GM19025 (cell line): ENCODE results near the gene SH3TC2.

Source experiments
- ATAC-seq: cut with Tn5 transposase; IDR thresholded peaks from one replicate; pipeline ENCODE4 v1.9.1; 2021; ENCODE audit warnings: mild to moderate bottlenecking, low read depth, moderate library complexity; ENCODE audit not compliant: unreplicated experiment

Gene SH3TC2

DNA sequence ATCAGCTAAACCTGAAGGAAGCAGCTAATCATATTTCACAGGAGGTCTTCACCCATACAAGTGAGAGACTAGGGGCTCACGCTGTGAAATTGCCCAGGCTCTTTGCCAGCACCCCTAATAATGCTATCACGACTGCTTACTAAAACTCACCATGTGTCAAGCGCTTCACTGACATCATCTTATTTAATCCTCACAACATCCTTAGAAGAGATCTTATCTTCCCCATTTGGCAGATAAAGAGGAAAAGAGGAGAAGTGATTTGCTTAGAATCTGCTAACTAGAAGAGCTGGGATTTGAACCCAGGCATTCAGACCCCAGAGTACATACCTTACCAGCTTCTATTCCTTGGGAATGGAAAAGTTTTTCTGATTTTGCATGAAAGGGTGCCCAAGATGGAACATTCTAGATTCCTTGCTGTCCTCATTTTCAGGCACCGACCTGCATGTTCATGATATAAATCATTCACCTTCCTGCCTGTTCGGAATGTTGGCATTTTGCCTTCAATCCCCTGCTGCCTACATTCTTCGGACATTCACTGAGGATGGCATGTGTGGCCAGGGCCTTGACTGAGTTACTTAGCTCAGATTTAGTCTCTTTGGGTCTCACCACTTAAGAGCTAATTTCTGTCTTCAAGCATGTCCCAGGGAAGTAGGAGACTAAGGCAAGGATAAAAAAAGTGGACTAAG is 88.1 kb downstream of the SH3TC2 start:
- no peak for ATAC-seq

DNA sequence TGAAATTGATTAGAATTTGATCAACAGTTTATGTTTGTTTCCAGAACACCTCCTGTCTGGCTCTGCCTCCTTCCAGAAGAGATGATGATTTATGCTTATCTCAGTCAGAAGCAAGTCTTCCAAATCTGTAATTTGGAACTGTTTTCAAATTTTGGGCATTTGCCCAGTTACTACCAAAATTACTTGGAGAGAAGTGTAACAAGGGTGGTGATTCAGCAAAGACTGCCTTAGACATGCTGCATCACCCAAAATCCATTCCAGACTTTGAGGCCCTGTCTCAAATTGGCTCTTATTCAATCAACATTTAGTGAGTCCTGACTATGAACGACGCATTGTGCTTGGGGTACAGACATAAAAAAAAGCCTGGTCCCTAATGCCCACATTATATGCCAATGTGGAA is 89.4 kb downstream of the SH3TC2 start:
- no peak for ATAC-seq

DNA sequence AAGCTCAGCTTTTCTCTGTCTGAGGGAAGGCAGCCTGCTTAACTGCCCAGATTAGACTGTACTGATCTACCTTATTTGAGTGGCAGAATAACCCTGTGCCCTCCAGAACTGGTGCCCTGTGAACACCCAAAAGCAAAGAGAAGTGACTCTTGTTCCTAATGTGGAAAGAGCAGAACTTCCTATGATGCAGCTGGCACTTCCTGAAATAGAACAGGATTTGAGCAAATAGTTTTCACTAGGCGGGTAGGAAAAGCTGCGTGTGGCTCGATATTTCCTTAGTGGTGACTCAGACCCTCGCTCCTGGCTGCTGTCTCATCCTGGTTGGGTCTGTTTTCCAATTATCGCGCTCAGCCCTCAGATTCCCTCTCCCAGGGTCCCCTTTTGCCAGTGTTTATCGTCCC is 89.9 kb downstream of the SH3TC2 start:
- no peak for ATAC-seq

- ATAC-seq: no peak
Observed at GRCh38 chr5:148972396-148972795, 90.5 kb downstream of the SH3TC2 start.

- ATAC-seq: no peak
Observed at GRCh38 chr5:148970876-148971275, 92.0 kb downstream of the SH3TC2 start.

- ATAC-seq: no peak
Observed at GRCh38 chr5:148970228-148970627, 92.6 kb downstream of the SH3TC2 start.

GRCh38 chr5:148969291-148969690 is 93.6 kb downstream of the SH3TC2 start:
- ATAC-seq: no peak

DNA sequence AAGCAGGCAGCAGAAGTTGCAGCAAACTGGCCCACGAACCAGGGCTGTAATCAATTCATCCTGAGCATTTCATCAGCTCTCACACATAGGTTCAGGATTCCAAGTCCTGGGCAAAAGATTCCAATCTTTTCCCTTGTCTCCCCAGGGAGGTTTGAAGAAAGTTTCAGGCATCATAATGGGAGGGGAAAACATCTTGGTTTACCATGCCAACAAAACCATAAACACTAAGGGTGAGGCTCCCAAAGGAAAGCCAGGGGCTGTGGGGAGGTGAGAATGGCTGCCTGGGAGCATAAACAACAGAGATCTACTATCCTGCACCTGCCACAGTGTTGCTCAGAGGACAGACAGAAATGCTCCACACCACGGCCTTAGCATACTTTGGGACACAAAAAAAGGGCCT is 94.6 kb downstream of the SH3TC2 start:
- no peak for ATAC-seq

DNA sequence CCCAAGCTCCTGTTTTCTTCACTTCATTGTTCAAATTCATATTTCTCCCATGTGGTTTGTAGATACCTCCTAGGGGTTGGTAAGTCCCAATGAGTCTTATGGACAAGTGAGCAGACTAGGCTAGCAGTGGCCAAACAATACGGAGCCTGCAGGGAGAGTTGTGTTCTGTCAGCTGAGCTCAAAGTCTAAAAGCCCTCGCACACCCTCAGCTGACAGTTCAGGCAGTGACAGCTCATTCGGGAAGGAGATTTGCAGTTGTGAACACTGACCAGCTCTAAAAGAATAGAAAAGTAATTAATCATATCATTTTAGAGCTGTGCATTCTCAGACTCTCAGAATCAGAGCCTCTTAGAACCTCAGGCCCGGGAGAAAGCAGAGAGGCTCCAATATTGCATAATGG is 95.1 kb downstream of the SH3TC2 start:
- ATAC-seq: no peak

GRCh38 chr5:148966938-148967337 is 95.9 kb downstream of the SH3TC2 start:
- ATAC-seq: no peak

- no peak for ATAC-seq
Observed at GRCh38 chr5:148966348-148966747, 96.5 kb downstream of the SH3TC2 start.

DNA sequence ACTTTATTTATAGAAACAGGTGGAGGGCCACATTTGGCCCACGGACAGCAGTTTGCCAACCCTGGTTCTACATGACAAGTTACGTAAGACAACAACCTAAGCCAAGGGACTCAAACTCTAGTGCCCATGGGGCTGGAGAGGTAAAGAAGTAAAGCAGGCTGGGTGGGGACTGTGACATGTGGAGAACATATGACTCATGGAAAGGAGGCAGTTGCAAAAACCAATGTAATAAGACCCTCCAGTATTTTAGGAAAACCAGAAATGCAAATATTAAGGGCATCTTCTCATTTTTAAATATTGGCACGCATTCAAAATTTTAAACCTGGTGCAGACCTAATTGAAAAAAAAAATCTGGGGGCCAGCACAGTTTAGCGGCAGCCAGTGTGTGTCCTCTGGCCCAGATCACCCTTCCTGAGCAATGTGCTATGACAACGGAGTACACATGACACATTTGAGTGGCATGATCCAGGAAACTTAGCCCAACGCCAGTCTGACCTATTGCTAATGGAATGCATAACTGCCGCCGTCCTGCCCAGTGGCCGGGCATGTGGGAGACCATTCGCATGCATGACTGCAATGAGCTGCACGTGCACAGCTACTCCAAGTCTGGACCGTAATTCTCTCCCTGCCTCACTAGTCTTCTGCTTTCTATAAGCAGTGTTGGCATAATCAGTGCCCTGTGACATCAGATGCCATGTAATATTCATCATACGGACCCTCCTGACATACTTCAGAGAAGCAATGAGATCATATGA is 97.2 kb downstream of the SH3TC2 start:
- no peak for ATAC-seq

- peak; percentile 72 for ATAC-seq
Observed at GRCh38 chr5:148963664-148964063, 99.2 kb downstream of the SH3TC2 start.

GRCh38 chr5:148962761-148963324 is 100.0 kb downstream of the SH3TC2 start:
- no peak for ATAC-seq

GRCh38 chr5:148962200-148962550 is 100.7 kb downstream of the SH3TC2 start:
- no peak for ATAC-seq

- ATAC-seq: no peak
Observed at GRCh38 chr5:148961261-148962199, 101.3 kb downstream of the SH3TC2 start.

GRCh38 chr5:148960070-148960769 is 102.6 kb downstream of the SH3TC2 start:
- no peak for ATAC-seq

- ATAC-seq: no peak
Observed at GRCh38 chr5:148957591-148958202, 105.2 kb downstream of the SH3TC2 start.

DNA sequence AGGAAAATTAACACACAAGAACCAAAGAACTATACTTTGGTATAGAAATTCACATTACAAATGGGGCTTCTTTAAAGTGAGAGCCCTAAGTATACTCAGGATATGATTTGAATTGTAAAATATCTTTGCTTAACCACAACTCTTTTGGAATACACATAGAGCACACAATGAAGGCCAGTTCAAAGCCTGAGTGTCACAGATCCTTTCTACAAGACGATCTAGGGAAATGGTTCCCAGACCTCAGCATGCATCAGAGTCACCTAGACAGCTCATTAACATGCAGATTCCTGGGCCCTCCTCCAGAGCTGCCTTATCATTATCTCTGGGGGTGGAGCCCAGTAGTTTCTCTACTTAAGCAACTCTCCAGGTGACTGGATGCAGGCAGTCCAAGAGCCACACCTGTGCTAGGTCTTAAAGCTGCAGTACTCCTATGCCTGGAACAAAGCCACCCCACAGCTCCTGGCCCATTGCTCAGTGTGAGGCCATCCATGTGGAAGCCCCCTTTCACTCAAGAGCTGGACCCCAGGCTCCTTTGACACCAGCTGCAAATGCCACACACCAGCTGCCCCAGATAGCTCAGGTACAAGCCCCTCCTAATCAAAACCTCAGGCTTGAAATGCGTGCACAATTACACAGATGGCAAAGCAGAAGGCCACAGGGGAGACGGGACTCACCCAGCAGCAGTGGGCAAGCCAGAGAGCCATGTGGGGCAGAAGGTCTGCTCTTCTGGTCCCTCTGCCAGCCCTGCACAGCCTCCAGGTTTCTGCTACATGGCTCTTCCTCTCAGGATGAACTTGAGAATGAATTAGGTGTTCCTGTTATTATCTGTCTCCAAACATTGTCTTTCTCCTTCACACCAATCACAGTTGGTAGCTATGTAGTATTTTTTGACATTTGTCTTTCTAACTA is 106.1 kb downstream of the SH3TC2 start:
- ATAC-seq: no peak
